IPS-20b (cell line): Measurements from ENCODE around the gene PHACTR3.

Source experiments
- H3K27ac ChIP-seq: one replicate; pipeline ENCODE4 v1.5.1; 2013; ENCODE audit warnings: low read length
- H3K27me3 ChIP-seq: 2 replicates; pipeline ENCODE4 v1.6.1; 2013; ENCODE audit warnings: mild to moderate bottlenecking, low read length, inconsistent platforms; ENCODE audit not compliant: insufficient read depth
- H3K36me3 ChIP-seq: 2 replicates; pipeline ENCODE4 v1.6.1; 2013; ENCODE audit warnings: low read depth, mild to moderate bottlenecking, inconsistent platforms, low read length, moderate library complexity; ENCODE audit not compliant: insufficient read depth
- H3K4me1 ChIP-seq: 2 replicates; pipeline ENCODE4 v1.6.1; 2013; ENCODE audit warnings: mild to moderate bottlenecking, control low read depth, inconsistent platforms, low read length, moderate library complexity; ENCODE audit not compliant: insufficient read depth
- H3K4me3 ChIP-seq: 2 replicates; pipeline ENCODE4 v1.5.1; 2013; ENCODE audit warnings: mild to moderate bottlenecking, low read length, inconsistent platforms
- H3K9ac ChIP-seq: 2 replicates; pipeline ENCODE4 v1.6.1; 2013; ENCODE audit warnings: low read depth, mild to moderate bottlenecking, inconsistent platforms, low read length, moderate library complexity
- H3K9me3 ChIP-seq: 2 replicates; pipeline ENCODE4 v1.6.1; 2013; ENCODE audit warnings: mild to moderate bottlenecking, low read depth, low read length, inconsistent platforms; ENCODE audit not compliant: insufficient read depth

PHACTR3 gene

DNA sequence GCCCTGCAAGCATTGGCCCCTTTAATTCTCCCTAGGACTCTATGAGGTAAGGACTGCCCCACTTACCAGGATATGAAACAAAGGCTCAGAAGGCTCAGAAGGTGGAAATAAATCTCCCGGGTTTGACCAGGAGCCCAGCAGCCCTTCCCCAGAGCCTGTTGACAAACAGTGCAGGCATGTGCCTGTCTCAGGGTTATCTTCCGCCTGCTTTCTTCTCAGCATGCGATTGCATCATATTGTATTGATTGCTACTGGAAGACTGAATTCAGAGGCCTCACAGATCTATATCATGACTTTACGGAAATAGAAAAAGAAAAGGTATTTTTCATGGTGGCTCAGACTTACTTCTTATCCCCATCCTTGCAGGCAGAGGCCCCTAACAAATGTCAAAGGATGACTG, 92.7 kb downstream of the PHACTR3 start:
- no peaks in the 10 kb centered on the region for H3K4me1 ChIP-seq
- peaks cover 49% of the 10 kb centered on the region for H3K27me3 ChIP-seq
- no peak overlapping the region for H3K4me3 ChIP-seq
- H3K27ac ChIP-seq, result no peak overlapping the region
- H3K9me3 ChIP-seq, result no peaks in the 10 kb centered on the region
- H3K9ac ChIP-seq, result no peak overlapping the region
- H3K36me3 ChIP-seq, result no peaks in the 10 kb centered on the region

DNA sequence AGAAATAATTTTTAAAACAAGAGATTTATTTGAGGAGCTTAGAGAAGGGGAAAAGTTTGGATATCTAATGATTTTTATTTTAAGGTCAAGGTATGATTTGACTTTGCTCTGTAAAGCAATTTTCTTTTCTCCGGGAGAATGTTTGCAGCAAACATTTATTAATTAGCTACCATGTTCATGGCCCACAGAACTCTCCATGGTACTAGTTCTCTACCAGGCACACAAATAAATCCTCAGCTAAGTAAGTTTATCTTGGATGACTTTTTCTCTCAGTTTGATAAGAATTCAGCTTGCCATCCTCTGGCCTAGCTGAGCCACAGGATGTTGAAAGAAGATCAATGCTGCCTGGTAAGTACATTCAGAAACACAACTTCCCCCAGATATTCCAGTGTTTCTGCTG, 94.3 kb downstream of the PHACTR3 start:
- Histone ChIP-seq H3K4me1 (no peaks in the 10 kb centered on the region), H3K9ac (no peak overlapping the region), H3K36me3 (no peaks in the 10 kb centered on the region), H3K27ac (no peak overlapping the region), H3K27me3 (peaks cover 55% of the 10 kb centered on the region), H3K9me3 (no peaks in the 10 kb centered on the region), H3K4me3 (no peak overlapping the region)

- H3K27ac ChIP-seq, result no peak overlapping the region
- no peak overlapping the region for H3K4me3 ChIP-seq
- no peaks in the 10 kb centered on the region for H3K9me3 ChIP-seq
- no peaks in the 10 kb centered on the region for H3K4me1 ChIP-seq
- H3K9ac ChIP-seq, result no peak overlapping the region
- H3K36me3 ChIP-seq, result no peaks in the 10 kb centered on the region
- H3K27me3 ChIP-seq, result peaks cover 36% of the 10 kb centered on the region
Observed at GRCh38 chr20:59701236-59701635, 96.9 kb downstream of the PHACTR3 start.

DNA sequence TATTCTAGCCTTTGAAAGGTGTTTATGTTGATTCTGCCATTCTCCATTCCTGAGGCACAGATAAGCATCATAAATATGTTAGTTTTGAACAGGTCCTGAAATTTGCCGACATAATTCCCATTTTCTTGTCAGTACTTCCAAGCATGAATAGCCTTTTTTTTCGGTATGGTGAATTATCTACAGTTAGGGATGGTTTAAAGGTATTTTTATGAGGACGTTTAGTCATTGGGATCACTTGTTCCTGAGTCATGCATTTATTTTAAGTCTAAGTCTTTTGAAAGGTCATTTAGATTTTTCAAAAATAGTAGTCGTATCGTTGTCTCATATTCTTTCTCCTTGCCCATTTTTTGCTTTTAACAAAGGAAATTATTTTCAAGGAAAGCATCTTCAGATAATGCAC, 98.7 kb downstream of the PHACTR3 start:
- peaks cover 24% of the 10 kb centered on the region for H3K27me3 ChIP-seq
- no peaks in the 10 kb centered on the region for H3K4me1 ChIP-seq
- no peak overlapping the region for H3K27ac ChIP-seq
- H3K9me3 ChIP-seq, result no peaks in the 10 kb centered on the region
- H3K9ac ChIP-seq, result no peak overlapping the region
- H3K36me3 ChIP-seq, result no peaks in the 10 kb centered on the region
- no peak overlapping the region for H3K4me3 ChIP-seq

GRCh38 chr20:59705651-59706399, 101.5 kb downstream of the PHACTR3 start:
- Histone ChIP-seq H3K36me3 (no peaks in the 10 kb centered on the region), H3K4me1 (no peaks in the 10 kb centered on the region), H3K27ac (no peak overlapping the region), H3K9ac (no peak overlapping the region), H3K4me3 (no peak overlapping the region), H3K9me3 (no peaks in the 10 kb centered on the region), H3K27me3 (peaks cover 10% of the 10 kb centered on the region; the same call in 1 of the 2 replicates)

DNA sequence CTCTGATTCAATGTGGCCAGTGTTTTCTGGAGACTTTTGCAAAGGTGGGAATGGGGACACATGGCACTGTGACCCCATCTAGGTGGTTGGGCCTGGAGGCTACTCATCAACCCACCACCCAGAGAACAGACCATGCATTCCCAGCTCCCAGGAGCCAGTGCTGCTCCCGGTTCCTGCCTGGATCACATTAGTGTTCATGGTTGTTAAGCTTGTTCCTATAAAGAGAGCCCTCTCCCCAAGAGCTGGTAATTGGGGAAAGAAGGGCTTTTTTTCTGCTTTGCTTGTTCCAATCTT, 102.0 kb downstream of the PHACTR3 start:
- no peak overlapping the region for H3K27ac ChIP-seq
- no peaks in the 10 kb centered on the region for H3K4me1 ChIP-seq
- no peaks in the 10 kb centered on the region for H3K36me3 ChIP-seq
- no peak overlapping the region for H3K4me3 ChIP-seq
- no peaks in the 10 kb centered on the region for H3K9me3 ChIP-seq
- H3K27me3 ChIP-seq, result peaks cover 10% of the 10 kb centered on the region; the same call in 1 of the 2 replicates
- no peak overlapping the region for H3K9ac ChIP-seq

- H3K27me3 ChIP-seq, result no peaks in the 10 kb centered on the region
- no peaks in the 10 kb centered on the region for H3K36me3 ChIP-seq
- H3K4me3 ChIP-seq, result no peak overlapping the region
- no peak overlapping the region for H3K27ac ChIP-seq
- H3K9ac ChIP-seq, result no peak overlapping the region
- peaks cover 9% of the 10 kb centered on the region; the same call in 1 of the 2 replicates for H3K9me3 ChIP-seq
- H3K4me1 ChIP-seq, result no peaks in the 10 kb centered on the region
Observed at GRCh38 chr20:59708326-59708725, 104.0 kb downstream of the PHACTR3 start.

DNA sequence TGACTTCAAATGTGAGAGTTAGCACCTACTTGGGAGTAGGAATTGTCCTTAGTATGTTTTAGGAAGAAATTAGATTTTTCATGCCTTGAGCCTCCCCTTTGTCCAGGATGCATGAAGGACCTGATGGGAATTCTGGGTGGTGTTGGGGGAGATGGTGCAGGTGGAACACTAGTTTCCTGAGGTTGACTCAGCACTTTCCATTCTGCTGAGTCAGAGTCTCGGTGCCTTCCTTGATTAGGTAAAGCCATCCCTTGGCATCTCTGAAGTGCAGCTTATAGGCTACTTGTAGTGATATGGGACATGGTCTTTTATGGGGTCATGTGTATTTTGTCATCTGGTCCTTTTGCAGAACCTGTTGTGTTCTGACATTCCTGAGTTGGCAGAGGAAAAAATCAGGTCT, 105.3 kb downstream of the PHACTR3 start:
- H3K27me3 ChIP-seq, result no peaks in the 10 kb centered on the region
- H3K27ac ChIP-seq, result no peak overlapping the region
- H3K4me1 ChIP-seq, result no peaks in the 10 kb centered on the region
- no peak overlapping the region for H3K9ac ChIP-seq
- H3K36me3 ChIP-seq, result no peaks in the 10 kb centered on the region
- no peak overlapping the region for H3K4me3 ChIP-seq
- peaks cover 12% of the 10 kb centered on the region; the same call in 1 of the 2 replicates for H3K9me3 ChIP-seq

DNA sequence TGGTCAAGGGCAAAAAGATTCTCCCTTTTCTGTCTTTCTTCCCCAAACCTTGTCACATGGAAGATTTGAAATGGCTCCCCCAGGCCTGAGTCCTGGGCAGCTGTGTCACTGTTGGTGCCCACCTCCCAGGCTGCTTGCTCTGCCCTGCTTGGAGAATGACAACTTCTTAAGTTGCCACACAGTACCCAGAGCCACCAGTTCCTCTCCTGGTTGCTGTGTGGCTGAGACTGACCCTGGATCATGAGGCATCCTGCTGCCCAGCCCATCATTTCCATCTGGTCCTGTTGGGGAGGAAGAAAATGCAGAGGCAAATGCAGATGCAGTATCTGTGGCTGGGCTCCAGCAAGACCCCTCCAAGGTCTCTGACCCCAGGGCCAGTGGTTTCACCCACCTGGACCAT, 113.7 kb downstream of the PHACTR3 start:
- H3K9ac ChIP-seq, result no peak overlapping the region
- no peaks in the 10 kb centered on the region for H3K36me3 ChIP-seq

DNA sequence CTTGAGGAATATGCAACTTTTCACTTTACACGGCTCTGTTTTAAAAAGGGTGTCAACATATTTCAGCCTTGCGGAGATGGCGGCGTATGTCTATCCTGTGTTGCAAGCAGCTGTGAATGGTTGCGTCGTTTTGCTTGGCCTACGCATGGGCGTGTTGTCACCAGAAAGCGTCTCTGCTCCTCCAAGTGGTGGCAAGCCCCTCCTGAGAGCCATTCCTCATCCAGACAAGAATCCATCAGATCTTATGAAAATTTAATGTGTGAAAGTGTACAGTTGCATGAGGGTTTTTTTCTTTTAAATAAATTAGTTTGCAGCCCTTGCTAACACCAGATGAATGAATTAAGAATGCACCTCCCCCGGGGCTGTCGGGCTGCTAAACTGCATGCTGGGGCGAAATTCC, 114.4 kb downstream of the PHACTR3 start:
- no peaks in the 10 kb centered on the region for H3K9me3 ChIP-seq
- no peaks in the 10 kb centered on the region for H3K4me1 ChIP-seq
- H3K27ac ChIP-seq, result no peak overlapping the region
- no peak overlapping the region for H3K9ac ChIP-seq
- H3K36me3 ChIP-seq, result no peaks in the 10 kb centered on the region
- H3K27me3 ChIP-seq, result peaks cover 8% of the 10 kb centered on the region; the same call in 1 of the 2 replicates
- no peak overlapping the region for H3K4me3 ChIP-seq

More for the DNA sequence above, 113.7 kb downstream of the PHACTR3 start:
- H3K4me1 ChIP-seq, result no peaks in the 10 kb centered on the region
- 0 out of 2 replicates have a peak, but pooled peaks cover 3% of the 10 kb centered on the region for H3K27me3 ChIP-seq
- peaks cover 6% of the 10 kb centered on the region; the same call in 1 of the 2 replicates for H3K9me3 ChIP-seq
- no peak overlapping the region for H3K4me3 ChIP-seq
- no peak overlapping the region for H3K27ac ChIP-seq

DNA sequence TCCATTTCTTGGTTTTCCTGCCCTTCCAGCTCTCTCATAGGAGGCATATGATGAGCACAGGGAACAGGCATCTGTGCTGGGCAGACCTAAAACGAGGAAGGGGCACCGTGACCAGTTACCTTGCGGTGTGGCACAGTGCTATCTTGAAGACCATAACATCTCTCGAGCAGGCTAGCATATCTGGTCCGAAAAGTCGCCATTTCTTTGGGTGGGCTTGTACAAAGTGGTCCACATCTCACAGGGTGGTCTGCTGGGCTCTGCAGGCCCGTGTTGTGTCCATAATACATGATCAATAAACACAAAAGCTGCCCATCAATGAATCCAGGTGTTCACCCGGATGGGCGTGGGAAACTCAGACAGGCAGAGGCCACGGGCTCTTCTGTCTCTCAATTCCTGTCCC, 115.7 kb downstream of the PHACTR3 start:
- H3K4me1 ChIP-seq, result no peaks in the 10 kb centered on the region
- no peaks in the 10 kb centered on the region for H3K9me3 ChIP-seq
- H3K36me3 ChIP-seq, result no peaks in the 10 kb centered on the region
- no peak overlapping the region for H3K27ac ChIP-seq
- H3K4me3 ChIP-seq, result no peak overlapping the region
- H3K9ac ChIP-seq, result no peak overlapping the region
- peaks cover 20% of the 10 kb centered on the region for H3K27me3 ChIP-seq

DNA sequence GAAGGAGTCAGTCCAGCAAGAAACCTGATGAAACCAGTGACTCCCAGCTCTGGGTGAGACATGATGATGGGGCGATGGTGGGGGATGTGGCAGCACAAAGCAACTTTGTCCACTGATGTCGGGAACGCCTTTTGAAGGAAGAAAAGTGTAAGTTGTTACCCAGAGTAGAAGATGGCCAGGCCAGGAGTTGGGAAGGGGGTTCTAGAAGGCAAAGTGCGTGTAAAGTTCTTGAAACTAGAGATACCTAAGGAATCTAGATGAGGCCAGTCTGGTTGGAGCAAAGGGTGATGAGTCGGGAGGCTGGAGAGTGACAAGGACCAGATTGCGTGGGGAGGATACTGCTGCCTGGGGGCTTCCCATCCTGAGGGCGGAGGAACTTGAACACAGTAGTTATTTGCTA, 117.0 kb downstream of the PHACTR3 start:
- H3K27ac ChIP-seq, result no peak overlapping the region
- no peaks in the 10 kb centered on the region; the same call in 1 of the 2 replicates for H3K9me3 ChIP-seq
- H3K9ac ChIP-seq, result no peak overlapping the region
- H3K27me3 ChIP-seq, result peaks cover 29% of the 10 kb centered on the region
- H3K4me1 ChIP-seq, result no peaks in the 10 kb centered on the region
- H3K4me3 ChIP-seq, result no peak overlapping the region
- no peaks in the 10 kb centered on the region for H3K36me3 ChIP-seq
